HG03520 (cell line): ENCODE data around the gene CSNK1G1.
"Not testable (repeated sequence)": the region's sequence is repeated elsewhere in the genome, so short reads cannot be mapped to it uniquely, and the experiment has no call there.

Experiments used
- ATAC-seq: cut with Tn5 transposase; IDR thresholded peaks from one replicate; pipeline ENCODE4 v1.9.1; 2021; ENCODE audit warnings: mild to moderate bottlenecking, moderate library complexity; ENCODE audit not compliant: unreplicated experiment

CSNK1G1 gene

DNA sequence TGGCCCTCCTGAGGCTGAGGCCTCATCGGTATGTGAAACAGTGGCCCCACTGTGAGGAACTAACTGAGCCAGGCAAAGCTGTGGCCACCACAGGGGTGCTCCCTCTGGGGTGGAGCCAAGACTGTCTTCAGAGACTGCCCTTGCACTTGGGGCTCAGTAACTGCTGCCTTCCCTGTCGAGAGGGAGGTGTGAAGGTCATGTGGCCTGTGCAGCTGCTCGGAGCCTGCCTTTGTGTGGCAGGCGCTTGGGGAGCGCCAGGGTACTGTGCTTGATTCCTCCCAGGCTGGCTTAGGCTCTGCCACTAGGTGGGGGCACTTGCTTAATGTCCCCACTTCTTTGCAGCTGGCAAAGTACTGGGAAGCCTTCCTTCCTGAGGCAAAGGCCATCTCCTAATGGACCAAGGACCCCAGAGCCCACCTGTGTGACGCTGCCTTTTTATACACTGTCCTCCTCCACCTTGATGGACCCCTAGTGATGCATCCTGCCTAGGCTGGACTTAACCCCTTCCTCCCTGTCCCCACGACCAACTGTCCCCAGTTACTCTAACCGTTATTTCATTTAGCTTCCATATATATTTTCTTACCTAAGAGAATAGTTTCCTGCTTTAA is 218.6 kb downstream of the CSNK1G1 start:
- ATAC-seq: no peak

DNA sequence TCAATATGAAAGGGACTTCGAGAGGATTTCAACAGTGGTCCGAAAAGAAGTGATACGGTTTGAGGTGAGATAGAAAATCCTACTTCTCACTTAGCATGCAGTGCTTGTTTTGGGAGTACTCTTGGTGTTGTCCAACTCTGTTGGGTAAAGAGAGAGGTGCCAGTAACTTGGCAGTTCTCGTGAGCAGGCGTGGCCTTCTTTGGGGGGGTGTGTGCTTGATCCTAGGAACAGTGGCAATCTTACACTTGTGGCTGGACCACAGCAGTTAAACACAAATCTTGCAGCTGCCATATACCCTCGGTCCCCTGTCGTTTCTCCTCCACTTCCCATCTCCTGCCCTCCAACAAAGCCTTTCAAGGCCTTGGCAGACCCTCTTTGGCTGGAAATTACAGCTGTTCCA is 219.6 kb downstream of the CSNK1G1 start:
- no peak for ATAC-seq

DNA sequence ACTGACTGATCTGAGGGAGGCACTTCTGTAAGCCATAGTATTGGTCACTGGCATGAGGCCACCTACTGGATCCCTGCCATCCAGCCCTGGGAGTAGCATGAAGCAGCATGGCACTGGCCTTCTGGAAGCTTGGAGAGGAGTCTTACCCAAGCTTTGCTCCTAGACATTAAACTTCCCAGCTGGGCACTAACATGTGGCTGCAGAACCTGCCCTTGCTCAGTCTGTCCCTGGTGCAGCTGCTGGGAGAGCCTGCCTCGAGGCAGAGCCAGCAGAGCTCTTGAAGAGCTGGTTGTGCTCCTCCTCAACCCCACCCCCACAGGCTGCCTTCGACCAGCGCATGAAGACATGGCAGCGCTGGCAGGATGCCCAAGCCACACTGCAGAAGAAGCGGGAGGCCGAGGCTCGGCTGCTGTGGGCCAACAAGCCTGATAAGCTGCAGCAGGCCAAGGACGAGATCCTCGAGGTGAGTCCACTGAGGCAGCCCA is 221.6 kb downstream of the CSNK1G1 start:
- ATAC-seq: no peak

DNA sequence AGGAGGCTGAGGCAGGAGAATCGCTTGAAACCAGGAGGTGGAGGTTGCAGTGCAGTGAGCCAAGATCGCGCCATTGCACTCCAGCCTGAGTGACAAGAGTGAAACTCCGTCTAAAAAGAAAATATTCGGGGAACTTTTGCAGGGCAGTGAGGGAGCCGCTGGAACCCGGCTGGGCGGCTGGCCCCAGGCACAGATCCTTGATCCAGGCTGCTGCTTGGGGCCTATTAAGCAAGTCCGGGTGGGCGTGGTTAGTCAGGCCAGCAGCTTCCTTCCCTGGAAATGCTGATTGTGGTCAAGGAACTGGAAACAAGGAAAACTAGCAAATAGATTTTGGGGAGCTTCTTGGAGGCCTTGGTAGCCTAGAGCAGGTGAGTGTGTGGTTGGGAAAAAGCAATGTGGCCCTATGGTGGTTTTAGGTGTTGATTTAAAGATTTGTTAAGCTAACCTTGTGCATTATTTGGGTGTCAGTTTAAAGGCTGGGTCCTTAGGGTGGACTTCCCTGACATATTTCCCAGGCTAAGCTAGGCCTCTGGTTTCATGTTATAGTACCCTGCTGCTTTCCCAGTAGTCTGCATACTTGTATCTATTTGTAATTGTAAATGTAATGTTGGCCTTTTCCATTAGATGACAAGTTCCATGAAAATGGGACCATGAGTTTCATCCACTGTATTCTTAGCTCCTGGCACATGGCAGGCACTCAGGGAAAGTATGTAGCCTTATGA is 222.2 kb downstream of the CSNK1G1 start:
- ATAC-seq: no peak

DNA sequence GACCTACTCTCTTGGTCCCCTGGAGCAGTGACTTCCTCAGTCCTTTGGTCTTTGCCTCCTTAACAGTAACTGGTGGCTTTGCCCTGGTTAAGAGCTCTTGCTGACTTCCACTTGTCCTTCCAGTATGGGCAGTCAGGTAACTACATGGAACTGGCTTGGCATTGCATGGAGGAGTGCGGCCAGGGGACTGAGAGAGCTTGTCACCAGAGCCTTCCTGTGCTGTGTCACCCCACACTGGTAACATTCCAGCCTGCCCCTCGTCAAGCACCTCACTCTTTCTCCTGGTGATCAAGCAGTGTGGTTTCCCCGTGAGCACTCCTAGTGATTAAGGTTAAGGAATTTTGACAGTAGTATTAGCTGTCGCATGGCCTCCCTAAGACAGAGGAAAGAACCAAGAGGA is 223.8 kb downstream of the CSNK1G1 start:
- no peak for ATAC-seq

DNA sequence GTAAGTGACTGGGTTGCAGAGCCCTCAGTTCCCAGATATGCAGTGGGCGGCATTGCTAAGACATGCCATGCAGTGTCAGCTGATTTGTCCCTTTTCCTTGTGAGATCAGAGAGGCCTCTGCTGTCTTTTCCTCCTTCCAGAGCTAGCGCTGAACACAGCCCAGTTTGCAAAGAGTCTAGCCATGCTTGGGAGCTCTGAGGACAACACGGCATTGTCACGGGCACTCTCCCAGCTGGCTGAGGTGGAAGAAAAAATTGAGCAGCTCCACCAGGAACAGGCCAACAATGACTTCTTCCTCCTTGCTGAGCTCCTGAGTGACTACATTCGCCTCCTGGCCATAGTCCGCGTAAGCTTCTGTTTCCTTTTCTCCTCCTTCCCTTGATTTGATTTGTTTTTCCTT is 224.4 kb downstream of the CSNK1G1 start:
- ATAC-seq: no peak

DNA sequence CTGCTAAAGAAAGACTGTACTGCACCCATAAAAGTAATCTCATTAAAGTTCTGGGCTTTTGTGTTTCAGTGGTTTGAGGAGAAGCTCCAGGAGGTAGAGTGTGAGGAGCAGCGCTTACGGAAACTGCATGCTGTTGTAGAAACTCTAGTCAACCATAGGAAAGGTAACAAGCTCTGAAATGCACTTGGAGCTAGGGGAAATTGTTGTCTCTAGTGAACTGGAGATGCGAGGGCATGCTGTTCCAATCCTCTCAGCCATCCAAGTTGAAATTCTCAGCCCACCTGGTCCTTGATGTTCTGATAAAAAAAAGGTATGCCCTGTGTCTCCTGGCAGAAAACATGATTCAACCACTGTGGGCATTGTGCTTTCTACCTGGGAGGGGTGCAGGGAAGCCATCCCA is 225.8 kb downstream of the CSNK1G1 start:
- ATAC-seq: no peak

DNA sequence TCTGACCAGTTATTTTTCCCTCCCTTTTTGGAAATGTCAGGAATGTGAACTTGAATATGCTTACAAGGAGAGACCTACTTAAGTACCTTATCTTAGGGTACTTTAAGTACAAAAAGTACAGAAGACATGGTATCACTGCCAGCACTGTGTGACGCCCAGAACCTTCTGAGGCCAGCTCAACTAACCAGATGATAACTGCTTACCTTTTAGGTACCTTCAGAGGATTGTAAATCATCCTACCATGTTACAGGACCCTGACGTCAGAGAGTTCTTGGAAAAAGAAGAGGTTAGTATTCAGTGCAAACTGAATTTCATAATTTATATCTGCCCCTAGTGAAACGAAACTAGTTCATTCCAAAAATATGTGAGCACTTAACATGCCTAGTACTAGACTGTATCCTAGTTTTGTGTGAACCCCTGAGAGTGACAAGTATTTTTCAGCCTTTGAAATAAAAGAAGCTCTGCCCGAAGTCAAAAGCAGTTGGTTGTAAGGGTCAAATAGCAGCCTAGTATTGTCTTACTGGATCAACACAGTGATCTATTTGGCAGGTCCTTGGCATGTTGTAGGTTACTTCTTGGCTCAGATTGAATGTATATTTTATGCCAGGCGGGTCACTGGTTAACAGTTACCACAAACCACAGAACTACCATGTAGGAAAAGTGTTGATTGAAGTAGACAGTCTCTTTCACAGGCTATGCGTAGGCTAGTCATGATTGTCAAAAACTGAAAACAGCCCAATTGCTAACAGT is 228.3 kb downstream of the CSNK1G1 start:
- ATAC-seq: no peak

DNA sequence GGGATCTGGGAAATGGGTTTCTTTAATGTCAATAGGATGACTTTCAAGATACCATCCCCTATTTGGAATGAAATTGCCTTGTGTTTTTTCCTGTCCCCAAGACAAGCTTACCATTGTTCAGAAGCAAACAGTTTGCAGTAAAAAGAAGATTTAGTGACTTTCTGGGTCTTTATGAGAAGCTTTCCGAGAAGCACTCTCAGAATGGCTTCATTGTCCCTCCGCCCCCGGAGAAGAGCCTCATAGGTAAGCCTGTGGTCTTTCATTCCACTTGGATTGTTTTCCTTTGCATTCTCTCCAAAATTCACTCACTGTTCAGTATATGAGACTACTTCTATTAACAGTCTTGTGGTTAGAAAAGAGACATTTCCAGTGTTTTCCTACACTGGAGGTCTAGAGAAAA is 230.0 kb downstream of the CSNK1G1 start:
- ATAC-seq: no peak

DNA sequence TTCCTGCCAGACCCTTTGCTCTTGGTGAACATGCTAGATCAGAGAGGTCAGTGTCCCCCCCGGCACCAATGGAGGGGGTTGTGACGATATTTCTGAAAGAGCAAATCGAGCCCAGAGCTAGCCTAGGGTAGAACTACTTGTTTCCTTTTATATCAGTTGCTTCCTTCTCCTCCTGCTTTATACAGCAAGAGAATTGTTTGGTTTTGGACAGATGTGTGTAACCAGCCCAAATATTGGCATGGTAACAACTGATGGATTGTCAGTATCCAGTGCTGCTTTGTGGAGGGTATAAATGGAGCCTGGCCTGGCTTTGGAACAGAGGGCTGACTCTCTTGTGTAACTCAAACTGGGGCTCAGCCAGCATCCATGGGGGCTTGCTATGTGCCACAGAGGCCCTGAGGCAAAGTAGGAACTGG is 233.0 kb downstream of the CSNK1G1 start:
- ATAC-seq: no peak

DNA sequence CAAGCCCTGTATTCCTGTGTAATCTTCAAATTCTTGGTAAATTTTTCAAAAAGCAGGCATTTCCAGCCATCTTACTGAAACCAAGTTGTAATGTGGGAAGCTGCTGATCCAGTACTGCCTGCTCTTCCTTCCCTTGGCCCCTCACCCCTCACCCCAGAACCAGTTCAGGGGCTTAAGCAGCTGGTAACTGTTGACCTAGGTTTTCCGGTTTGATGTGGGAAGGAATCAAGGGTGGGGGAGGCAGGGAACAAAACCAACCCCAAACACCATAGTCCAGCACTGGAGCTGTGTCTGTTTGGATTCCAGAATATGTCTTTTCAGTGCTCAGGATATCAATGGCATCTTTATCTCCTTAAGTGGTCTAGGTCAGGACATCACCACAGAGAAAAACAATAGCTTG is 233.5 kb downstream of the CSNK1G1 start:
- ATAC-seq: no peak

DNA sequence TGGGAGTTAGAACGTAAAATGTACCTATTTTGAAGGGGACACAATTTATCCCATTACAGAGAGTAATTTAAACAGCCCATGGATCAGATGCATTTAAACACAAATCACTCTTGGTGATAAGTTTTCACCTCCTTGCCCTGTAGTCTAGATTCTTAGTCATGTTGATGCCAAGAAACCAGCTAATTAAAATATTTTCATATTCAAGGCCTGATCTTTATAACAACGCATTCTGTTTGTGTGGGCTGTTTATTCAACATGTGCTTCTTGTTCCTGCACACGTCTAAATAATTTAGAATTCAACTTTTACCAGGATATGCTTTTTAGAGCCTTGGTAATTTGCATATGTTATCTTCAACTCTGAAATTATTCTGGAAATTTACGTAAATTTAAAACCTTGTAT is 234.4 kb downstream of the CSNK1G1 start:
- ATAC-seq: no peak

DNA sequence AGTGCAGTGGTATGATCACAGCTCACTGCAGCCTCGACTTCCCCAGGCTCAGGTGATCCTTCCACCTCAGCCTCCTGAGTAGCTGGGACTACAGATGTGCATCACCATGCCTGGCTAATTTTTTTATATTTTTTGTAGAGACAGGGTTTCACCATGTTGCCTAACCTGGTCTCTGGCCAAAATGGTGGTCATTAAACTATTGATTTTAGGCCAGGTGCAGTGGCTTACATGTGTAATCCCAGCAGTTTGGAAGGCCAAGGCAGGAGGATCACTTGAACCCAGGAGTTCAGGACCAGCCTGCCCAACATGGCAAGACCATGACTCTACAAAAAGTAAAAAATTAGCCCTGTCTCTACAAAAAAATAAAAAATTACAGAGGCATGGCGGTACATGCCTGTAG is 235.7 kb downstream of the CSNK1G1 start:
- not testable (repeated sequence) for ATAC-seq

DNA sequence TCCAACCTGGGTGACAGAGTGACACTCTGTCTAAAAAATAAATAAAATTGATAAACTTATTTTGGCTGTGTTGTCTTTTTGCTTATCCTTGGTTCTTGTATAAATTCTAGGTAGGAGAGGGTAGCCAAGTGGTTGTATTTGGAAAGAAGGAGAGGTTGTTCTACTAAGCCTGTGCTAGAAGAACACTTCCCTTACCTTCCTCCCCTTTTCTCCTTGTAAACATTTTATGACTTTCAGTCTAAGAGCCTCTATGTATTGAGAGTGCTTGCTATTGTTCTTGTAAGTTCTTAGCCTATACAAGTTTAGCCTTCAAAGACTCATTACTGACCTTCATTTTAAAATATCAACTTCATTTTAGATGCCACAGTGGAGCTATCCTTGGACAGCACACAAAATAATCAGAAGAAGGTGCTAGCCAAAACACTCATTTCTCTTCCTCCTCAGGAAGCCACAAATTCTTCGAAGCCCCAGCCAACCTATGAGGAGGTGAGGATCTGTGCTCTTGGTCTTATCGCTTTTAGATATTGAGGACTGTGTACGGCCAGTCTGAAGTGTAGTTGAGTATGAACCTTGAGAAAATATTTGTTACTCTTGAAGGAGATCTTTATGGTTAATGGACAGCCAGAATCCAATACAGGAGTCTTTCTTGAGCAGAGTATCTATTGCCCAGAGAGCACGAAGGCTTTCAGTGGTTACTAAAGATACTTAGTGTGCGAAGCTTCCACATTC is 238.1 kb downstream of the CSNK1G1 start:
- ATAC-seq: no peak
